ENCODE results near the gene SNTB2.
A peak's percentile ranks its signal among the peaks of the same experiment; 100 is the strongest.

Gene SNTB2

GRCh38 chr16:69179328-69180010 is 7.5 kb upstream of the SNTB2 start:
- DNase-seq (ENCODE audit: low spot score), result no peak
- no peak for FAIRE-seq

- no peak for DNase-seq (ENCODE audit: low spot score)
- no peak for FAIRE-seq
Observed at GRCh38 chr16:69180011-69180338, 7.0 kb upstream of the SNTB2 start.

GRCh38 chr16:69182730-69183416 is 4.1 kb upstream of the SNTB2 start:
- no peak for FAIRE-seq
- no peak for DNase-seq (ENCODE audit: low spot score)

GRCh38 chr16:69187446-69188235 is 677 bp downstream of the SNTB2 start:
- DNase-seq (ENCODE audit: low spot score), result peak; percentile 62
- no peak for FAIRE-seq

DNA sequence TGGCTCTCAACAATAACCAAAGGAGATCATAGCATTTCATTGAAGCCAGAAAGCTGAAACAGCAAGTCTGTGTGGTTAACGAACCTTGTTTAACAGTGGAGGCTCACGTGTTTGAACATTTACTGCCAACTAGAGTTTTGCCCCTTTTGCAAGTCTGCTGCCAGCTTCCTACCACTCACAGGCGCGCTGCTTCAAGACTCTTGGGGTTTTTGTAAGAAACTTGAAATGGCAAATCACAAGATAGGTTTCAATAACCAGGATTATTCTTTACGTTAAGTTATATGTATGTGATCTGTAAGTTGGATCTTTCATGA is 1.2 kb downstream of the SNTB2 start:
- FAIRE-seq (no peak), DNase-seq (ENCODE audit: low spot score) (peak; percentile 27)

- peak; percentile 35 for DNase-seq (ENCODE audit: low spot score)
- no peak for FAIRE-seq
Observed at GRCh38 chr16:69188716-69189115, 1.8 kb downstream of the SNTB2 start.

- no peak for FAIRE-seq
Observed at GRCh38 chr16:69190046-69190588, 3.2 kb downstream of the SNTB2 start.

GRCh38 chr16:69190598-69190997 is 3.6 kb downstream of the SNTB2 start:
- FAIRE-seq (no peak), DNase-seq (ENCODE audit: low spot score) (no peak)

More at GRCh38 chr16:69190046-69190588, 3.2 kb downstream of the SNTB2 start:
- DNase-seq (ENCODE audit: low spot score), result no peak

DNA sequence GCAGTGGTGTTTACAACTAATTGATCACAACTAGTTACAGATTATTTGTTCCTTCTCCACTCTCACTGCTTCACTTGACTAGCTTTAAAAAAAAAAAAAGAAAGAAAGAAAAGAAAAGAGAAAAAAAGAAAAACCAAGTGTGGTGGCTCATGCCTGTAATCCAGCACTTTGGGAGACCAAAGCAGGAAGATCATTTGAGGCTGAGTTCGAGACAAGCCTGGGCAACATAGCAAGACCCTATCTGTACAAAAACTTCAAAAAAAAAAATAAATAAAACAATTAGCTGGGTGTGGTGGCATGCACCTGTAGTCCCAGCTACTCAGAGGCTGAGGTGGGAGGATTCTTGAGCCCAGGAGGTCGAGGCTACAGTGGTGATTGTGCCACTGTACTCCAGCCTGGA is 4.2 kb downstream of the SNTB2 start:
- no peak for FAIRE-seq

DNA sequence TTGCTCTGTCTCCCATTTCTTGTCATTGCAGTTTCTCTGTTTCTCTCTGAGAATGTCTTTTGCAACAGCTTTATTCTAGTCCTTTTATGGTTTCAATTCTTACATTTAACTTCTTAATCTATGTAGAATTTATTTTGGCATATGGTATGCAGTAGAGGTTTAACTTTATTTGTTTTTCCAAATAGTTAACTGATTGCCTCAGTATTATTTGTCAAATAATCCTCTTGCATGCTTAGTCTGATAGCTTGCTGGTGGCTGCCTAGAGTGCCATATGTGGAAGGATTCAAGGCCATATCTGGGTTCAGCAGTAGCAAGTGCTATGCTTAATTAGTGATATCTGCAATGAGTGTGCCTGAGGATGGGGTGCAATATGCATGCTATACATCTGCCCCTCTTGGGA is 6.9 kb downstream of the SNTB2 start:
- FAIRE-seq, result no peak

More for the DNA sequence above, 4.2 kb downstream of the SNTB2 start:
- no peak for DNase-seq (ENCODE audit: low spot score)

DNA sequence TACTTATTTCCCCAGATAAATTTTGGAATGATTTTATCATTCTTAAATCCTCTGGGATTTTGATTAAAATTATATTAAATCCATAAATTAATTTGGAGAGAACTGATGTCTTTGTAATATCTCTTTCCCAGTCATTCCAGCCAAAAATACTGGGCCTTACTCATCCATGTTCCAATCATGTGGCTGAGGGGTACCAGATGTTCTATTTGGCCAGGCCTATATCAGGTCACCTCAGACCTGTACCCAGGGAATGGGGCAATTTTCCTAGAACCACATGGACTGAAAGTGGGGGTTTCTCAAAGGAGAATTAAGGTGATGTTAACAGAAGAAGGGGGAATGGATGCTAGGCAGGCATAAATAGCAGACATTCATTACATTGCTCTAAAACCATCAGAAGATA is 7.5 kb downstream of the SNTB2 start:
- FAIRE-seq, result no peak
- no peak for DNase-seq (ENCODE audit: low spot score)

More for the DNA sequence above, 6.9 kb downstream of the SNTB2 start:
- DNase-seq (ENCODE audit: low spot score), result no peak

DNA sequence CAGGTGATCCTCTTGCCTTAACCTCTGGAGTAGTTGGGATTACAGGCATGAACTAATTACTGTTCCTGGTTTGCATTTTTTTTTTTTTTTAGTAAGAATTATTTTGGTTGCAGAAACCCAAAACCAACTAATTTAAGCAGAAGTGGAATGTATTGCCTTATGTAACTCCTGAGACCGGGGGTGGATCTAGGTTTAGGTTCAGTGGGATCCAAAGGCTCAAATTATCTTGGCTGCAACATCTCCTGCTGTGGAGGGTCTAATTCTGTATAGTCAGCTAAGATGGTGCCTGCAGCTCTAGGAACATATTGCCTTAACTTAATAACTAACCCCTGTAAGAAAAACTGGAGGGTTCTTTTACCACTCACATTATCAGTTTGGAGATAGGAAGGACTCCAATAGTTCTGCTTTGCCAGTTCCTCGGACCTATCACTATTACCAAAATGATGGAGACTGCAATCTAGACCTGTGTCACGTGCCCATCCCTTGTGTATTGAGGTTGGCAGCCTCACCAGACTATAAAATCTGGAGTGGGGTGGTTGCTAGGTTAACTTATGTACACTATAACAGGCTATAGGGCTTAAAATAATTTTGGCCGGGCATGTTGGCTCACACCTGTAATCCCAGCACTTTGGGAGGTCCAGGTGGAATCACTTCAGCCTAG is 8.5 kb downstream of the SNTB2 start:
- no peak for DNase-seq (ENCODE audit: low spot score)
- no peak for FAIRE-seq

DNA sequence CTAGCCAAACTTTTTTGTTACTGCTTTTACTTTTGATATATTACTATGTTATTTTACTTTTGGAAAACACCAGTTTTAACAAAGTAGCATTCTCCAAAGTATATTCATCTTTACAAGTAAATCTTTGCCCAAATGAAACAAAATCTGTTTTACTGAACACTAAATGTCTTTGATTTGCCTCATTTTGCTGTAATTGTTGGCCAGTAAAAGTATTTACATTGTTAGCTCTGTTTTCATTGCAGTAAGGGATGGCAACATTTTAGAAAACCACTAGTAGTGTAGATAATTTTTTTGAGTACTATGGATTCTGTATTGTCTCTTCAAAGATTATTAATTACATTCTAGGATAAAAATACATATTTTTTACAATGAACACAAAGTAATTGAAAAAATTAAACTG is 10.6 kb downstream of the SNTB2 start:
- DNase-seq (ENCODE audit: low spot score), result no peak
- no peak for FAIRE-seq

GRCh38 chr16:69199382-69199781 is 12.4 kb downstream of the SNTB2 start:
- FAIRE-seq (no peak), DNase-seq (ENCODE audit: low spot score) (no peak)

GRCh38 chr16:69201291-69201690 is 14.3 kb downstream of the SNTB2 start:
- DNase-seq (ENCODE audit: low spot score) (no peak), FAIRE-seq (no peak)

GRCh38 chr16:69201787-69202186 is 14.8 kb downstream of the SNTB2 start:
- FAIRE-seq (no peak), DNase-seq (ENCODE audit: low spot score) (no peak)

DNA sequence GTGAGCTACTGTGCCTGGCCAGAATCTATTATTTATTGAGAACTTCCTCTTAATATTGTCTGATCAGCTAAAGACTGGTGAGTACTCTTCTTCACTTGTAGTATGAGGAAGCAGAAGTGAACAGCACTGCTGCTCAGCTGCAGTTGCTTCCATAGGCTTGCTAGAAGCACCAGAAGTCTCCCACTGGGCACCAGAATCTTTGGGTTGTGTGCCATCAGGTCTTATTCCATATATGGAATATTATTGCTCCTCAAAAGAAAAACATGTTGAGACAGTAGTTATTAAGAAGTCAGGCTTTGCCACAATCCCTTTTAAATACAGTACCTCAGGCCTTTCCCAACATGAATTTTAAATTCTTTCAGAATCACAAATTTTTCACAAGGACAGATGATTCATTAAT is 17.2 kb downstream of the SNTB2 start:
- FAIRE-seq (no peak), DNase-seq (ENCODE audit: low spot score) (no peak)

GRCh38 chr16:69209735-69210134 is 22.8 kb downstream of the SNTB2 start:
- no peak for DNase-seq (ENCODE audit: low spot score)
- no peak for FAIRE-seq

DNA sequence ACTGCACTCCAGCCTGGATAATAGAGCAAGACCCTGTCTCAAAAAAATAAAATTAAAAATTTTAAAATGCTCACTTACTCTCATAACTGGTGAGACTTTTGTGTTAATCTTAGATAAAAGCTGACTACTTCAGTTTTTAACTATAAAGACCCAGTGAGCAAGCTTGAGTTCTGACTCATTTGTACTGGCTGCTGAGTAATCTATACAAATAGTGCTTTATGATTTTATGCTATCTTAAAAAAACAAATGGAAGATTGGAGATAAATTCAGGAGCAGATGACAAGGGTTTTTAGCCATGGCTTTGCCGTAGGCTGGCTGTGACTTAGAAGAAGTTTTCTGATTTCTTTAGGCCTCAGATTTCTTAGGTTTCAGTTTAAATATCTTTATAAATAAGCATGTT is 30.5 kb downstream of the SNTB2 start:
- no peak for FAIRE-seq

DNA sequence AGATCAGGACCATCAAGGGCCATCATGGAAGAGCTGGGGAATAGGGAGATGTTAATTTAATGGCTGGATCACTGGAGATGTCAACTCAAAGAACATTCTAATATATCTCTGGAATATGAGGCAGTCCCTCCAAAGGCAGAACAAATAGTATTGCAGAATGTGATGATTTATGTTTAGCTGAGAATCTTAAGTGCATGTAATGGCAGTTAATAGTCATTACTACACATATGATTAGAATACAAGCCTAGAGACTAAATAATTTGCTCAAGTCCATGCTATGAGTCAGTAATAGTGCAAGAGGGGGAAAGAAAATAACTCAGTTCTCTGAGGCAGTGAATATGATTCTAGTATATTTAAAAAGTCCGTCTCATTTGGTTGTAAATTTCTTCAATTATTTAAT is 32.3 kb downstream of the SNTB2 start:
- DNase-seq (ENCODE audit: low spot score) (no peak), FAIRE-seq (no peak)

More for the DNA sequence above, 30.5 kb downstream of the SNTB2 start:
- peak; percentile 12 for DNase-seq (ENCODE audit: low spot score)

DNA sequence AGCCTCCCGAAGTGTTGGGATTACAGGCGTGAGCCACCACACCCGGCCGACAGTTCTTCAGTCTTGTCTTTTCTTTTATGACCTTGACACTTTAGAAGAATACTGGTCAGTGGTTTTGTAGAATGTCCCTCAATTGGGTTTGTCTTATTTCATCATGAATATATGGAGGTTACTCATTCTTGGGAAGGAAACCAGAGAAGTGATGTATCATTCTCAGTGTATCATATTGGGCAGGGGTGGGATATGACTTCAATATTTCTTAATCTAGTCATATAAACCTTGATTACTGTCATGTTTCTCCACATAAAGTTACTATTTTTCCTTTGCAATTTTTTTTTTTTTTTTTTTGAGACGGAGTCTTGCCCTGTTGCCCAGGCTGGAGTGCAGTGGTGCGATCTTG is 36.9 kb downstream of the SNTB2 start:
- DNase-seq (ENCODE audit: low spot score) (no peak), FAIRE-seq (no peak)

DNA sequence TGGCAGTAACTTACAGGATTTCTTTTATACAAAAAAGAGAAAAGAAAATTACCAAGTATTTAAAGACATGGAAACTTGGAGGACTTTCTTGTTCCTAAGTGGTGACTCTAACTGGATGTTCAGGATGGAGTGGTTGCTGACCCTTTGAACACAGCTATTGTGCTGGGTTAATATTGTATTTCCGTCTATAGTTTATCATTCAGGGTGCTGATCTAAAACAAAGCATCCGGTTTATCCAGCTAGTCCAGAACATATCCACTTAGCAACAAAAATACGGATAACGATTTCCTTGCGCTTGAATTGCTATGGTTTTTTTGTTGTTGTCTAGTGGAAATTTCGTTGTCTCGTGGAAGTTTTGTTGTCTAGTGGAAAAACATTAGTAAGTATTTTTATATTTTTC is 38.2 kb downstream of the SNTB2 start:
- FAIRE-seq (no peak), DNase-seq (ENCODE audit: low spot score) (no peak)

All from urothelium cell line (cell line).